GM21528 (cell line): ENCODE results near the gene VTN.
A peak's percentile ranks its signal among the peaks of the same experiment; 100 is the strongest.

Experiments used
- ATAC-seq: cut with Tn5 transposase; IDR thresholded peaks from one replicate; pipeline ENCODE4 v1.9.1; 2021; ENCODE audit warnings: mild to moderate bottlenecking, moderate library complexity; ENCODE audit not compliant: unreplicated experiment, low FRiP score

The VTN gene

GRCh38 chr17:28395968-28396367 lies 25.9 kb upstream of the VTN start:
- no peak for ATAC-seq

- no peak for ATAC-seq
Measured at GRCh38 chr17:28395426-28395825, 25.3 kb upstream of the VTN start.

- no peak for ATAC-seq
Measured at GRCh38 chr17:28394337-28395116, 24.4 kb upstream of the VTN start.

- no peak for ATAC-seq
Measured at GRCh38 chr17:28392491-28392890, 22.4 kb upstream of the VTN start.

GRCh38 chr17:28391401-28391800 lies 21.3 kb upstream of the VTN start:
- ATAC-seq: no peak

- no peak for ATAC-seq
Measured at GRCh38 chr17:28390984-28391383, 20.9 kb upstream of the VTN start.

- no peak for ATAC-seq
Measured at GRCh38 chr17:28390563-28390962, 20.5 kb upstream of the VTN start.

- no peak for ATAC-seq
Measured at GRCh38 chr17:28390141-28390540, 20.0 kb upstream of the VTN start.

GRCh38 chr17:28388106-28388505 lies 18.0 kb upstream of the VTN start:
- ATAC-seq: no peak

GRCh38 chr17:28386391-28386790 lies 16.3 kb upstream of the VTN start:
- no peak for ATAC-seq

GRCh38 chr17:28385406-28385805 lies 15.3 kb upstream of the VTN start:
- no peak for ATAC-seq

- ATAC-seq: no peak
Measured at GRCh38 chr17:28385037-28385400, 14.9 kb upstream of the VTN start.

- ATAC-seq: peak; percentile 67
Measured at GRCh38 chr17:28384281-28385036, 14.4 kb upstream of the VTN start.

GRCh38 chr17:28381141-28381825 lies 11.2 kb upstream of the VTN start:
- no peak for ATAC-seq

- no peak for ATAC-seq
Measured at GRCh38 chr17:28379814-28380801, 10.0 kb upstream of the VTN start.

- ATAC-seq: no peak
Measured at GRCh38 chr17:28372945-28373274, 2.8 kb upstream of the VTN start.

GRCh38 chr17:28372203-28372944 lies 2.3 kb upstream of the VTN start:
- ATAC-seq: peak; percentile 20

- peak; percentile 82 for ATAC-seq
Measured at GRCh38 chr17:28371245-28372202, 1.4 kb upstream of the VTN start, which contains the start of gene SARM1. TSS of gene SARM1 (plus strand) at chr17:28371694. CDS start at chr17:28372033, 339 bp downstream.

- no peak for ATAC-seq
Measured at GRCh38 chr17:28370744-28371103, 617 bp upstream of the VTN start.
